SK-N-SH (cell line): ENCODE results near the gene KCTD3. TPM values are rescaled to one million over a fixed set of nuclear protein-coding genes. Genes with fewer than 3 reads are reported as not detected.

Experiments
- CTCF ChIA-PET: fragments of 300-600, 350-600 bp; formaldehyde crosslinking; extraction: SDS; loops from one replicate; lab custom pipeline; 2021; lab: Yijun Ruan, JAX
- POLR2A ChIA-PET: fragments of 350-600 bp; sonication (Branson Sonifier 250); formaldehyde crosslinking; extraction: SDS; loops from one replicate; lab custom pipeline; 2020; ENCODE audit warnings: antibody characterized with exemption, inconsistent platforms; lab: Yijun Ruan, JAX
- DNase-seq: peaks from one replicate; pipeline ENCODE4 v3.0.0; 2012
- H2AFZ ChIP-seq: fragments of 200-600 bp; sonication (generic); 2 replicates; pipeline ENCODE4 v1.8.1; 2016; ENCODE audit warnings: antibody characterized with exemption, mild to moderate bottlenecking, low read depth
- H3F3A ChIP-seq: fragments of 200-600 bp; sonication (generic); replicated peaks from 2 replicates; pipeline ENCODE3; 2016; ENCODE audit warnings: antibody characterized with exemption, mild to moderate bottlenecking; ENCODE audit not compliant: insufficient read depth
- H3K27ac ChIP-seq, 2 experiments: fragments of 200-500 bp in 1 of 2; fragments of 200-600 bp in 1 of 2; sonication (Bioruptor generic) in 1 of 2; sonication (generic), shearing (Covaris generic) in 1 of 2; 2 replicates each; pipeline versions ENCODE4 v1.5.1 to v1.6.1; 2014 to 2016; ENCODE audit warnings: low read depth in 2 of 2, inconsistent platforms in 1 of 2, low read length in 1 of 2, mild to moderate bottlenecking in 1 of 2, mixed read lengths in 1 of 2
- H3K27me3 ChIP-seq: fragments of 200-600 bp; sonication (generic), shearing (Covaris generic); 2 replicates; pipeline ENCODE4 v1.6.1; 2016; ENCODE audit warnings: mixed run types; ENCODE audit not compliant: insufficient read depth
- H3K36me3 ChIP-seq, 2 experiments: fragments of 200-500 bp in 1 of 2; fragments of 200-600 bp in 1 of 2; sonication (Bioruptor generic) in 1 of 2; sonication (generic) in 1 of 2; replicated peaks in 1 of 2; 2 replicates each; pipeline versions ENCODE3 to v1.5.1; 2014 to 2016; ENCODE audit warnings: low read length in 1 of 2, mild to moderate bottlenecking in 1 of 2; ENCODE audit not compliant: insufficient read depth in 2 of 2, control insufficient read depth in 1 of 2
- H3K4me1 ChIP-seq, 2 experiments: fragments of 200-500 bp in 1 of 2; fragments of 200-600 bp in 1 of 2; sonication (Bioruptor generic) in 1 of 2; sonication (generic), shearing (Covaris generic) in 1 of 2; 2 replicates each; pipeline versions ENCODE4 v1.5.1 to v1.6.1; 2014 to 2016; ENCODE audit warnings: low read depth in 1 of 2, low read length in 1 of 2, mixed run types in 1 of 2; ENCODE audit not compliant: insufficient read depth in 2 of 2, control insufficient read depth in 1 of 2
- H3K4me2 ChIP-seq: fragments of 200-600 bp; sonication (generic), shearing (Covaris generic); 2 replicates; pipeline ENCODE4 v1.6.1; 2017; ENCODE audit warnings: mixed run types
- H3K4me3 ChIP-seq, 2 experiments: fragments of 200-500 bp in 1 of 2; fragments of 200-600 bp in 1 of 2; sonication (Bioruptor generic) in 1 of 2; sonication (generic), shearing (Covaris generic) in 1 of 2; 2 replicates each; pipeline versions ENCODE4 v1.5.1 to v1.8.1; 2014 to 2016; ENCODE audit warnings: low read depth in 2 of 2, inconsistent platforms in 1 of 2, low read length in 1 of 2, mild to moderate bottlenecking in 1 of 2, mixed read lengths in 1 of 2, moderate library complexity in 1 of 2
- H3K79me2 ChIP-seq: fragments of 200-600 bp; sonication (generic); 2 replicates; pipeline ENCODE4 v1.8.1; 2017; ENCODE audit warnings: mild to moderate bottlenecking; ENCODE audit not compliant: insufficient read depth
- H3K9ac ChIP-seq: fragments of 200-600 bp; sonication (generic); 2 replicates; pipeline ENCODE4 v1.6.1; 2017; ENCODE audit warnings: mixed run types
- H3K9me2 ChIP-seq: fragments of 200-600 bp; sonication (generic); 2 replicates; pipeline ENCODE4 v1.6.1; 2017; ENCODE audit warnings: mixed run types
- H3K9me3 ChIP-seq: fragments of 200-600 bp; sonication (generic); 2 replicates; pipeline ENCODE4 v1.6.1; 2017; ENCODE audit warnings: mixed run types, mild to moderate bottlenecking, moderate library complexity
- H4K20me1 ChIP-seq: fragments of 200-600 bp; sonication (generic); 2 replicates; pipeline ENCODE4 v1.6.1; 2017; ENCODE audit warnings: mild to moderate bottlenecking, mixed run types; ENCODE audit not compliant: insufficient read depth
- CHD2 ChIP-seq: fragments of 150-350 bp; IDR thresholded peaks from 2 replicates; pipeline ENCODE4 v1.6.1; 2018; ENCODE audit warnings: low read length; ENCODE audit not compliant: partially characterized antibody
- EZH2phosphoT487 ChIP-seq: fragments of 200-600 bp; sonication (generic); IDR thresholded peaks from 2 replicates; pipeline ENCODE4 v1.6.1; 2017; ENCODE audit warnings: low read depth, mixed run types, mild to moderate bottlenecking, antibody characterized with exemption, moderate library complexity, borderline replicate concordance
- FOSL2 ChIP-seq: IDR thresholded peaks from 2 replicates; pipeline ENCODE4 v1.4.0; 2012; ENCODE audit warnings: low read depth, mild to moderate bottlenecking, moderate library complexity, borderline replicate concordance
- FOXJ3 ChIP-seq: sonication (generic); formaldehyde crosslinking; IDR thresholded peaks from 2 replicates; pipeline ENCODE4 v1.5.1; 2020; ENCODE audit warnings: mild to moderate bottlenecking, missing genetic modification reagents
- GATA2 ChIP-seq: sonication (generic); formaldehyde crosslinking; IDR thresholded peaks from 2 replicates; pipeline ENCODE4 v1.5.0; 2020; ENCODE audit warnings: mild to moderate bottlenecking, missing genetic modification reagents
- IRF3 ChIP-seq: fragments of 150-350 bp; IDR thresholded peaks from 2 replicates; pipeline ENCODE4 v1.6.1; 2016; ENCODE audit warnings: mild to moderate bottlenecking, low read depth, low read length
- NFIC ChIP-seq: IDR thresholded peaks from 2 replicates; pipeline ENCODE4 v1.4.0; 2012; ENCODE audit warnings: borderline replicate concordance
- NRF1 ChIP-seq: IDR thresholded peaks from 2 replicates; pipeline ENCODE4 v1.6.1; 2012; ENCODE audit warnings: low read depth, mild to moderate bottlenecking, low read length
- PBX3 ChIP-seq: IDR thresholded peaks from 2 replicates; pipeline ENCODE4; 2012
- RAD21 ChIP-seq: IDR thresholded peaks from 2 replicates; pipeline ENCODE4 v1.6.1; 2012; ENCODE audit warnings: mild to moderate bottlenecking, low read length
- RFX5 ChIP-seq: IDR thresholded peaks from 2 replicates; pipeline ENCODE4 v1.6.1; 2012; ENCODE audit warnings: mild to moderate bottlenecking, improper control_type of control experiment, low read length
- SMC3 ChIP-seq: IDR thresholded peaks from 2 replicates; pipeline ENCODE4 v1.6.1; 2012; ENCODE audit warnings: low read depth, low read length, improper control_type of control experiment
- TEAD4 ChIP-seq: IDR thresholded peaks from 2 replicates; pipeline ENCODE4 v1.4.0; 2012; ENCODE audit warnings: mild to moderate bottlenecking, borderline replicate concordance; ENCODE audit not compliant: insufficient read depth
- USF1 ChIP-seq: IDR thresholded peaks from 2 replicates; pipeline ENCODE4 v1.4.0; 2012; ENCODE audit warnings: low read depth, borderline replicate concordance
- YY1 ChIP-seq: IDR thresholded peaks from 2 replicates; pipeline ENCODE4 v1.4.0; 2012; ENCODE audit warnings: low read depth, mild to moderate bottlenecking
- ZBTB33 ChIP-seq: IDR thresholded peaks from 2 replicates; pipeline ENCODE4 v1.4.0; 2012; ENCODE audit warnings: low read depth, borderline replicate concordance
- WGBS: methylation state at CpG from one replicate; pipeline ENCODE4 v1.1.6; 2017; ENCODE audit warnings: low lambda C conversion rate; 5-methylcytosine and 5-hydroxymethylcytosine counted together
- polyA plus RNA-seq, 3 experiments: library from polyadenylated mRNA; depleted of rRNA; stranded (reverse); fragments of >200 nt; gene quantifications; 2 replicates each; pipeline ENCODE4 v1.2.3, GENCODE V29; 2012

The KCTD3 gene
- polyA plus RNA-seq, 1 of the 3 experiments (the other 2 are of a cell fraction): 34.8 TPM

GRCh38 chr1:215652371-215652770 is 85.3 kb downstream of the KCTD3 start (continued):
- no peak for TF ChIP-seq ZBTB33
- TF ChIP-seq FOXJ3 (CRISPR knock-in tag): no peak
- no peak for TF ChIP-seq IRF3
- TF ChIP-seq RAD21: no peak

GRCh38 chr1:215657047-215657446 is 89.9 kb downstream of the KCTD3 start:
- Histone ChIP-seq H3K79me2 (no peaks in the 10 kb centered on the region), H3K9ac (no peak overlapping the region), H3K36me3 (no peaks in the 10 kb centered on the region), H2AFZ (no peak overlapping the region), H3K9me2 (no peaks in the 10 kb centered on the region), H3K4me2 (no peak overlapping the region), H3K27me3 (no peaks in the 10 kb centered on the region; the same call in 1 of the 2 replicates), H3F3A (no peaks in the 10 kb centered on the region), H3K4me3 (no peak overlapping the region), H3K4me1 (no peaks in the 10 kb centered on the region; a peak in 1 of 4 replicates), H3K9me3 (no peaks in the 10 kb centered on the region), H4K20me1 (no peaks in the 10 kb centered on the region), H3K27ac (no peak overlapping the region)
- DNase-seq: no peak
- no peak for TF ChIP-seq CHD2
- TF ChIP-seq PBX3: no peak
- TF ChIP-seq RFX5: no peak
- TF ChIP-seq NFIC: no peak
- TF ChIP-seq TEAD4: no peak
- TF ChIP-seq YY1: no peak
- TF ChIP-seq NRF1: no peak
- no peak for TF ChIP-seq IRF3
- no peak for TF ChIP-seq EZH2phosphoT487
- TF ChIP-seq GATA2: no peak
- no peak for TF ChIP-seq USF1
- no peak for TF ChIP-seq FOXJ3 (CRISPR knock-in tag)
- TF ChIP-seq FOSL2: no peak
- no peak for TF ChIP-seq RAD21
- TF ChIP-seq SMC3: no peak
- no peak for TF ChIP-seq ZBTB33
- POLR2A ChIA-PET: no interaction called here
- WGBS: 69% methylated on average over 4 of the region's 4 CpGs
- CTCF ChIA-PET: interaction anchor here (1.0 to 1.6 kb wide), 3 partner anchors 9 to 27 kb away, joined by 3 to 4 read pairs (median 3); no protein-coding TSS in a partner anchor
